Progenitor cell of endocrine pancreas (in vitro differentiated cells): ENCODE measurements around the gene DGKI. TPM values are rescaled to one million over a fixed set of nuclear protein-coding genes. Genes with fewer than 3 reads are reported as not detected.

Source experiments
- DNase-seq: peaks from one replicate; pipeline ENCODE4 v3.0.0; 2021; ENCODE audit warnings: low spot score; ENCODE audit not compliant: unreplicated experiment
- H3K27ac Mint-ChIP-seq: 2 replicates; pipeline ENCODE4 v1.8.0; 2021; ENCODE audit warnings: mild to moderate bottlenecking, moderate library complexity, mixed read lengths
- H3K27me3 Mint-ChIP-seq: 2 replicates; pipeline ENCODE4 v1.8.0; 2021; ENCODE audit warnings: mixed read lengths
- H3K36me3 Mint-ChIP-seq: 2 replicates; pipeline ENCODE4 v1.8.0; 2022; ENCODE audit warnings: mixed read lengths; ENCODE audit not compliant: insufficient read depth
- H3K4me1 Mint-ChIP-seq: 2 replicates; pipeline ENCODE4 v1.8.0; 2021; ENCODE audit warnings: low read depth, mixed read lengths
- H3K4me3 Mint-ChIP-seq: 2 replicates; pipeline ENCODE4 v1.8.0; 2021; ENCODE audit warnings: low read depth, mild to moderate bottlenecking, moderate library complexity, mixed read lengths
- H3K9me3 Mint-ChIP-seq: 2 replicates; pipeline ENCODE4 v1.8.0; 2021; ENCODE audit warnings: low read depth, mixed read lengths
- total RNA-seq: library from RNA; stranded (reverse); gene quantifications from 2 replicates; pipeline ENCODE4 v1.2.1, GENCODE V29; 2021
- TF ChIP-seq, protein P1 (sequence below): fragments of 200-600 bp; sonication (generic); IDR thresholded peaks from one replicate; pipeline ENCODE4 v1.5.0; 2021; ENCODE audit warnings: antibody characterized with exemption, mild to moderate bottlenecking; ENCODE audit not compliant: unreplicated experiment

DGKI gene
- total RNA-seq, 1 donor from 2014 or later, result 0.41 TPM

DNA sequence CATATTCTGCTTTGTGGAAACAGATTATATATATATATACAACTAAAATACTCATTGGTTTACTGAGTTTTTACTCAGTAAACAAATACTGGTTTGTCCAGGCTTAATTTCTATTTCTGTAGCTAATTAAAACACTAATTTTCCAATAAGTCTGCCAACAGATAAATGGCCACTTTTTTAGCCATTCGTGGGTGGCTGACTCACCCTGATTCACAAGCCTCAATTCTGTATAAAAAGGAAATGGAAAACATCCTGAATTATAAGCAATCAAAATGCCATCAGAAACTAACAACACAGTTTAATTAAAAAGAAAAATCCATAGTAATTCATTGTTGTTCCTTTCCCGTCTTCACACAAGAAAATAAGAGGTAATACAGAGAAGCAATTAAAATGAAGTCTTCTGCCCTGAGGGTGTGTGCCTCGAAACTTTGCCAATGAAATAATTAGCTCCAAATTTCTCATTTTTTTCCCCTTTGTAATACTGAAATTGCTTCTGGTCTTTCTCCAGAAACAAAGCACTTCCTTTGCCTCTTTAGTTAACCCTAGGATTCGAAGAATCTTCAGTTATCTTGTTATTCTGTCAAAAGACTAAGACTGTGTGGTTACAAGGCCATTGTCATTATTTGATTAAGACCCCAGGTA lies 384.6 kb downstream of the DGKI start:
- no peaks in the 10 kb centered on the region for H3K36me3 Mint-ChIP-seq
- no peaks in the 10 kb centered on the region for H3K4me1 Mint-ChIP-seq
- TF ChIP-seq, protein P1, sequence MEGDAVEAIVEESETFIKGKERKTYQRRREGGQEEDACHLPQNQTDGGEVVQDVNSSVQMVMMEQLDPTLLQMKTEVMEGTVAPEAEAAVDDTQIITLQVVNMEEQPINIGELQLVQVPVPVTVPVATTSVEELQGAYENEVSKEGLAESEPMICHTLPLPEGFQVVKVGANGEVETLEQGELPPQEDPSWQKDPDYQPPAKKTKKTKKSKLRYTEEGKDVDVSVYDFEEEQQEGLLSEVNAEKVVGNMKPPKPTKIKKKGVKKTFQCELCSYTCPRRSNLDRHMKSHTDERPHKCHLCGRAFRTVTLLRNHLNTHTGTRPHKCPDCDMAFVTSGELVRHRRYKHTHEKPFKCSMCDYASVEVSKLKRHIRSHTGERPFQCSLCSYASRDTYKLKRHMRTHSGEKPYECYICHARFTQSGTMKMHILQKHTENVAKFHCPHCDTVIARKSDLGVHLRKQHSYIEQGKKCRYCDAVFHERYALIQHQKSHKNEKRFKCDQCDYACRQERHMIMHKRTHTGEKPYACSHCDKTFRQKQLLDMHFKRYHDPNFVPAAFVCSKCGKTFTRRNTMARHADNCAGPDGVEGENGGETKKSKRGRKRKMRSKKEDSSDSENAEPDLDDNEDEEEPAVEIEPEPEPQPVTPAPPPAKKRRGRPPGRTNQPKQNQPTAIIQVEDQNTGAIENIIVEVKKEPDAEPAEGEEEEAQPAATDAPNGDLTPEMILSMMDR, result no peak
- no peak overlapping the region for H3K4me3 Mint-ChIP-seq
- H3K27ac Mint-ChIP-seq, result no peak overlapping the region
- H3K27me3 Mint-ChIP-seq, result no peaks in the 10 kb centered on the region
- no peaks in the 10 kb centered on the region for H3K9me3 Mint-ChIP-seq
- no peak for DNase-seq

DNA sequence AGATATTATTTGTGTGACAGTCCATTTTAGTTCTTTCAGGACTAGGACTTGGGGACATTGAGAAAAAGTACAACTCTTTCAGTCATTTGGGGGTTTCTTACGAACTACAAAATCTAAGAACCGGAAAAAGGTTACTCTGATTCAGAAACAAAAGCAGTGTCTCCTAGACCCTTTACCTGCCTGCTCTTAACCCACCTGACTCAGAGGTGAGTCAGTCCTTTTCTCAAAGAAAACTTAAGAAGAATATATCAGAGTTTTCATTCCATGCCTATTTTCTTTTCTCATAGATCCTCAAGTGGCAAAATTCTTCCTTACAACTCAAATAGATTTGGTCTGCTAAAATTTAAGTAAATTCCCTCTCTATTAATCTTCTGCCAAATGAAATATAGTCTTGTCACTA lies 388.4 kb downstream of the DGKI start:
- no peaks in the 10 kb centered on the region for H3K27me3 Mint-ChIP-seq
- no peak overlapping the region for H3K4me3 Mint-ChIP-seq
- no peaks in the 10 kb centered on the region for H3K36me3 Mint-ChIP-seq

DNA sequence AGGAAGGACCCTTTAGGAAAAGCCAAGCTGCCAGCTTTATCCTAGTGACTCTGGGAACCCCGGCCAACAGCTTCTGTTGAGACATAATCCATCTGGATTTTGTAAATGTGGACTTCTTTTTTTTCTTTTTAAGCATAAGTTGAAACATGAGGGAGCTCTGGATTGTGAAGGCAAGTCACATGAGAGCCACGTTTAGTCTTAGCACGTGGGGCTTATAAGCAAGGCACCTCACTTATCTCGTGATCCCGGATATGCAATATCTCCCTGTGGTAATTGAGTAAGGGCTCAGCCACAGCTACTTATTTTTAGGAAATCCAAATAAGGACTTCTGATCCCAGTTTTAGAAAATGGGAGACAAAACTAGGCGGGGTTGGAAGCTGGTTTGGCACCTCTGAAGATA lies 392.0 kb downstream of the DGKI start:
- H3K4me3 Mint-ChIP-seq, result no peak overlapping the region
- no peaks in the 10 kb centered on the region for H3K27me3 Mint-ChIP-seq
- H3K9me3 Mint-ChIP-seq, result no peaks in the 10 kb centered on the region
- no peak for DNase-seq
- H3K4me1 Mint-ChIP-seq, result no peaks in the 10 kb centered on the region
- H3K27ac Mint-ChIP-seq, result no peak overlapping the region
- H3K36me3 Mint-ChIP-seq, result no peaks in the 10 kb centered on the region
- TF ChIP-seq, protein P1, result no peak

More for the DNA sequence above, 388.4 kb downstream of the DGKI start:
- H3K27ac Mint-ChIP-seq, result no peak overlapping the region
- H3K9me3 Mint-ChIP-seq, result no peaks in the 10 kb centered on the region
- no peaks in the 10 kb centered on the region for H3K4me1 Mint-ChIP-seq
- no peak for DNase-seq
- TF ChIP-seq, protein P1, result no peak

DNA sequence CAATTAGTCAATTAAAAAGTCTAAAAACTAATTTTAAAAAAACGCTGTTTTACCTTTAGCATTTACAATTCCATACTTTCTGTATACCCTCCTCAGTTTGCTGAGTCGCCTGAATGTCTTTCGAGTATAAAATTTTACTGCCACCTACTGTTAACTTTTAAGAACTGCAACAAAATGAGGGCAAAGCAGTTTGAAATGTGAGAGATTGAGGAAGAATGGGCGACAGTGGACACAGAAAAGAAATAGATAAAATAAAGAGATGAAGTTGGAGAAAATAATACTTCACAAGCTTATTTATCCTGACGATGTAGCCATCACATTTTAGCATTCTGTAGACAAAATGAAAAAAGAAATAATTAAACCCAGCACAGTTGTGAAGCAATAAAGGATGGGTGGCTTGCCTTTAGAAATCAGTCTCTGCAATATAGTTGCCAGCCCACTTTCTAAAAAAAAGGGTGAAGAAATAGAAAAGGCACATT lies 392.5 kb downstream of the DGKI start:
- Mint-ChIP-seq H3K36me3 (no peaks in the 10 kb centered on the region), H3K27ac (no peak overlapping the region), H3K27me3 (no peaks in the 10 kb centered on the region), H3K4me3 (no peak overlapping the region), H3K9me3 (no peaks in the 10 kb centered on the region), H3K4me1 (no peaks in the 10 kb centered on the region)
- TF ChIP-seq, protein P1, result peak; percentile 77
- no peak for DNase-seq

DNA sequence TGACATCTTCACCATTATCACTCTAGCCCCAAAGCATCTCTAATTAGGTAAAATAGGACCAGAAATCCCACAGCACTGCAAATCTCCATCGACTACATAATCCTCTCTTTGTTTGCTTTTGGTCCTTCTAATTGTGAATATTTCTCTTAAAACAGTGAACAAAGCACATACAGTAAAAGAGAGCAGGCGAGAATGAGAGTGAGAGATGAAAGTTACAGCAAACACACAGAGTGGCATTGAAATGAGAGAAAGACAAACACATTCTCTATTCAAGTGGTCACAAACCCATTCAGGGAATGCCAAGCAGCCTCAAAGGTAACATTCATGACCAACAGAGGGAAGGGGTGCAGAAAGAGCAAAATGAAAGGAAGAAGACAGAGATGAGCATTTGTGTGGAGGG lies 393.4 kb downstream of the DGKI start:
- TF ChIP-seq, protein P1, result no peak
- no peak for DNase-seq
- Mint-ChIP-seq H3K4me3 (no peak overlapping the region), H3K27ac (no peak overlapping the region), H3K9me3 (no peaks in the 10 kb centered on the region), H3K4me1 (no peaks in the 10 kb centered on the region), H3K27me3 (no peaks in the 10 kb centered on the region), H3K36me3 (no peaks in the 10 kb centered on the region)
